HepG2 (cell line): ENCODE measurements around the gene CBLC. TPM values are rescaled to one million over a fixed set of nuclear protein-coding genes. Genes with fewer than 3 reads are reported as not detected.

ENCODE experiments used
- ATAC-seq: fragments of 200-7000 bp; cut with Tn5 transposase; 3 replicates; pipeline ENCODE4 v1.9.1; 2020; ENCODE audit warnings: mild to moderate bottlenecking, moderate library complexity
- BruUV-seq: library from RNA; stranded (reverse); fragments of 400-500 nt; replicated peaks from 2 replicates; lab custom pipeline; 2021; lab: Mats Ljungman, UMichigan
- CTCF ChIA-PET: fragments of 300-600 bp; formaldehyde crosslinking; extraction: SDS; loops from one replicate; lab custom pipeline; 2021; ENCODE audit warnings: low total read pairs, inconsistent platforms, low intra/inter-chr PET ratio; lab: Yijun Ruan, JAX
- POLR2A ChIA-PET: fragments of 350-600 bp; sonication (Branson Sonifier 250); formaldehyde crosslinking; loops from one replicate; lab custom pipeline; 2020; ENCODE audit warnings: antibody characterized with exemption, inconsistent platforms; lab: Yijun Ruan, JAX
- DNase-seq: peaks from one replicate; pipeline ENCODE4 v3.0.0-alpha.2; 2015; ENCODE audit warnings: low spot score
- FAIRE-seq: peaks from 3 replicates; lab custom pipeline; 2011; peaks lifted over from hg19 to GRCh38; lab: Jason Lieb, UNC
- H2AFZ ChIP-seq: one replicate; pipeline ENCODE4 v1.6.1; 2011; ENCODE audit warnings: low read length, inconsistent platforms
- H3K27ac ChIP-seq: fragments of 300-600 bp; 3 replicates; pipeline ENCODE4 v1.8.0; 2011; ENCODE audit warnings: mixed run types, mild to moderate bottlenecking, mixed read lengths, low read length, inconsistent platforms; ENCODE audit not compliant: insufficient read depth; ENCODE audit errors: extremely low read length
- H3K27me3 ChIP-seq, 2 experiments: fragments of 200-600 bp in 1 of 2; 2 replicates in 1 of 2; 3 replicates in 1 of 2; pipeline versions ENCODE4 v1.6.0 to v1.8.0; 2011; ENCODE audit warnings: low read length in 2 of 2, mild to moderate bottlenecking in 2 of 2, moderate library complexity in 2 of 2, inconsistent platforms in 1 of 2; ENCODE audit not compliant: insufficient read depth in 2 of 2, control insufficient read depth in 1 of 2
- H3K36me3 ChIP-seq, 2 experiments: fragments of 200-600 bp in 1 of 2; replicated peaks in 1 of 2; 2 replicates in 1 of 2; 3 replicates in 1 of 2; pipeline versions ENCODE4 v1.5.1 to v1.8.0; 2011; ENCODE audit warnings: low read length in 2 of 2, inconsistent platforms in 1 of 2; ENCODE audit not compliant: insufficient read depth in 2 of 2, control insufficient read depth in 1 of 2
- H3K4me1 ChIP-seq: 2 replicates; pipeline ENCODE4 v1.5.1; 2012; ENCODE audit warnings: low read length, inconsistent platforms; ENCODE audit not compliant: insufficient read depth
- H3K4me2 ChIP-seq: 2 replicates; pipeline ENCODE4 v1.6.0; 2011; ENCODE audit warnings: low read depth, low read length, inconsistent platforms
- H3K4me3 ChIP-seq, 3 experiments: fragments of 200-600 bp in 1 of 3; sonication (generic), shearing (Covaris generic) in 1 of 3; replicated peaks in 1 of 3; 2 replicates each; pipeline ENCODE4 v1.5.1; 2011 to 2016; ENCODE audit warnings: low read length in 3 of 3, inconsistent platforms in 2 of 3, low read depth in 2 of 3, mild to moderate bottlenecking in 2 of 3, control low read depth in 1 of 3, mixed read lengths in 1 of 3; ENCODE audit not compliant: insufficient read depth in 1 of 3
- H3K79me2 ChIP-seq: one replicate; pipeline ENCODE4 v1.6.1; 2011; ENCODE audit warnings: low read length, inconsistent platforms; ENCODE audit not compliant: insufficient read depth
- H3K9ac ChIP-seq: 2 replicates; pipeline ENCODE4 v1.6.0; 2011; ENCODE audit warnings: mild to moderate bottlenecking, low read depth, low read length, inconsistent platforms; ENCODE audit not compliant: insufficient read depth
- H3K9me3 ChIP-seq: 2 replicates; pipeline ENCODE4 v1.5.1; 2012; ENCODE audit warnings: mild to moderate bottlenecking, low read length
- H4K20me1 ChIP-seq: 2 replicates; pipeline ENCODE4 v1.6.0; 2011; ENCODE audit warnings: inconsistent platforms, mild to moderate bottlenecking, low read length, moderate library complexity; ENCODE audit not compliant: insufficient read depth
- HMGA1 ChIP-seq: sonication (generic); formaldehyde crosslinking; conservative IDR thresholded peaks from 2 replicates; pipeline ENCODE4 v1.4.0; 2020; ENCODE audit warnings: missing genetic modification reagents
- JARID2 ChIP-seq: sonication (generic); formaldehyde crosslinking; IDR thresholded peaks from 2 replicates; pipeline ENCODE4 v1.8.1; 2023; ENCODE audit warnings: missing genetic modification reagents, inconsistent platforms; ENCODE audit not compliant: insufficient replicate concordance
- PHF8 ChIP-seq: sonication (generic); formaldehyde crosslinking; IDR thresholded peaks from 2 replicates; pipeline ENCODE4 v1.5.0; 2020; ENCODE audit warnings: missing genetic modification reagents
- TCF12 ChIP-seq, 2 experiments: fragments of 450-650 bp in 1 of 2; sonication (generic) in 1 of 2; formaldehyde crosslinking in 1 of 2; IDR thresholded peaks; 2 replicates each; pipeline versions ENCODE4 v1.6.1 to v1.8.0; 2017 to 2022; ENCODE audit warnings: antibody characterized with exemption in 1 of 2, mild to moderate bottlenecking in 1 of 2, missing genetic modification reagents in 1 of 2, moderate library complexity in 1 of 2
- ZNF121 ChIP-seq: sonication (generic); formaldehyde crosslinking; IDR thresholded peaks from 2 replicates; pipeline ENCODE4 v1.5.0; 2020; ENCODE audit warnings: mild to moderate bottlenecking, missing genetic modification reagents
- ZNF263 ChIP-seq: sonication (generic); formaldehyde crosslinking; IDR thresholded peaks from 2 replicates; pipeline ENCODE4 v1.4.0; 2020; ENCODE audit warnings: missing genetic modification reagents
- ZNF768 ChIP-seq: sonication (generic); formaldehyde crosslinking; IDR thresholded peaks from 2 replicates; pipeline ENCODE4 v1.4.0; 2020; ENCODE audit warnings: missing genetic modification reagents
- ZNF816 ChIP-seq: sonication (generic); formaldehyde crosslinking; IDR thresholded peaks from 2 replicates; pipeline ENCODE4 v1.8.0; 2022; ENCODE audit warnings: missing genetic modification reagents, mild to moderate bottlenecking, borderline replicate concordance
- WGBS: methylation state at CpG from one replicate; pipeline ENCODE4 v1.1.6; 2017; ENCODE audit warnings: low lambda C conversion rate; 5-methylcytosine and 5-hydroxymethylcytosine counted together
- in situ Hi-C: cut with HindIII; loops from 2 replicates; pipeline ENCODE4 v1.10.0; 2017; ENCODE audit warnings: low pct_unique_long_range_greater_than_20kb; ENCODE audit not compliant: extremely low pct_ligation_motif_present
- intact Hi-C: fragments of 100-400 bp; cut with micrococcal nuclease; formaldehyde crosslinking; loops from one replicate; pipeline ENCODE4 v1.10.0; 2022; ENCODE audit not compliant: unreplicated experiment
- polyA plus RNA-seq, 8 experiments: library from polyadenylated mRNA; depleted of rRNA in 3 of 8; stranded (reverse) in 7 of 8; unstranded in 1 of 8; fragments of >200 nt; fragmentation: Illumina TruSeq in 4 of 8; extraction: Trizol in 4 of 8; gene quantifications; 2 replicates each; pipeline versions ENCODE4 v1.2.1 to v1.2.3, GENCODE V29; 2011 to 2016; ENCODE audit warnings: low read depth in 4 of 8, missing spikeins in 1 of 8, mixed read lengths in 1 of 8; ENCODE audit not compliant: insufficient read depth in 1 of 8
- total RNA-seq, 5 experiments: library from RNA; depleted of rRNA; stranded (reverse); fragments of >200 nt; fragmentation: Illumina TruSeq; extraction: Trizol; gene quantifications; 2 replicates each; pipeline ENCODE4 v1.2.3, GENCODE V29; 2016; ENCODE audit warnings: low read depth in 1 of 5
- TF ChIP-seq, protein P1 (sequence below): sonication (generic); formaldehyde crosslinking; conservative IDR thresholded peaks from 2 replicates; pipeline ENCODE4 v1.8.0; 2022; ENCODE audit warnings: mild to moderate bottlenecking, moderate library complexity, missing genetic modification reagents
- TF ChIP-seq, protein P2 (sequence below): sonication (generic); formaldehyde crosslinking; IDR thresholded peaks from 2 replicates; pipeline ENCODE4 v1.4.0; 2020; ENCODE audit warnings: missing genetic modification reagents
- TF ChIP-seq, protein P3 (sequence below): sonication (generic); formaldehyde crosslinking; IDR thresholded peaks from 2 replicates; pipeline ENCODE4 v1.4.0; 2020; ENCODE audit warnings: missing genetic modification reagents

The CBLC gene
- total and polyA plus RNA-seq, 2 of the 13 experiments (the other 11 are each of a cell fraction or from before 2014, with no cell fraction given): 1.8 to 2.6 TPM

DNA sequence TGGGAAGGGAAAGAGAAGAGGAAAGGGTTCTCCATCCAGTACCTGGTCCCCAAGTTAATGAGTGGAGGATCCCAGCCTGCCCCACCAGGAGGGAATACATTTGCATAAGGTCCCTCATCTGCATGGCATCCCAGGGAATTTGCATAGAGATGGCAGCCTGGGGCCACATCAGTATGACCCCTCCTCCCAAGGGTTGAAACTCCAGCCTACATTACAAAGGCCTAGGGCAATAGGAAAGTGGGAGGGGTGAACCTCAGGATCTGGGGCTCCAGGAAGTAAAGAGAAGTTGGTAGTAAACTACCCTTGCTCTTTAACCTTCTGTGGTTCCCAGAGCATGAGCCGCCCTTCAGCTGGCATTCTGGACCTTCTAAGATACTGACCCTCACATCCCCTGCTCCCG, 61.6 kb downstream of the CBLC start (continued):
- TF ChIP-seq, protein P1, sequence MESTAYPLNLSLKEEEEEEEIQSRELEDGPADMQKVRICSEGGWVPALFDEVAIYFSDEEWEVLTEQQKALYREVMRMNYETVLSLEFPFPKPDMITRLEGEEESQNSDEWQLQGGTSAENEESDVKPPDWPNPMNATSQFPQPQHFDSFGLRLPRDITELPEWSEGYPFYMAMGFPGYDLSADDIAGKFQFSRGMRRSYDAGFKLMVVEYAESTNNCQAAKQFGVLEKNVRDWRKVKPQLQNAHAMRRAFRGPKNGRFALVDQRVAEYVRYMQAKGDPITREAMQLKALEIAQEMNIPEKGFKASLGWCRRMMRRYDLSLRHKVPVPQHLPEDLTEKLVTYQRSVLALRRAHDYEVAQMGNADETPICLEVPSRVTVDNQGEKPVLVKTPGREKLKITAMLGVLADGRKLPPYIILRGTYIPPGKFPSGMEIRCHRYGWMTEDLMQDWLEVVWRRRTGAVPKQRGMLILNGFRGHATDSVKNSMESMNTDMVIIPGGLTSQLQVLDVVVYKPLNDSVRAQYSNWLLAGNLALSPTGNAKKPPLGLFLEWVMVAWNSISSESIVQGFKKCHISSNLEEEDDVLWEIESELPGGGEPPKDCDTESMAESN: no peak
- no peak for TF ChIP-seq TCF12 (IDR thresholded peaks at IDR 0.05)
- TF ChIP-seq TCF12 (CRISPR knock-in tag; IDR thresholded peaks at IDR 0.05): no peak
- no peak for TF ChIP-seq HMGA1
- TF ChIP-seq PHF8 (CRISPR knock-in tag): no peak
- TF ChIP-seq ZNF768 (CRISPR knock-in tag): no peak
- TF ChIP-seq, protein P2, sequence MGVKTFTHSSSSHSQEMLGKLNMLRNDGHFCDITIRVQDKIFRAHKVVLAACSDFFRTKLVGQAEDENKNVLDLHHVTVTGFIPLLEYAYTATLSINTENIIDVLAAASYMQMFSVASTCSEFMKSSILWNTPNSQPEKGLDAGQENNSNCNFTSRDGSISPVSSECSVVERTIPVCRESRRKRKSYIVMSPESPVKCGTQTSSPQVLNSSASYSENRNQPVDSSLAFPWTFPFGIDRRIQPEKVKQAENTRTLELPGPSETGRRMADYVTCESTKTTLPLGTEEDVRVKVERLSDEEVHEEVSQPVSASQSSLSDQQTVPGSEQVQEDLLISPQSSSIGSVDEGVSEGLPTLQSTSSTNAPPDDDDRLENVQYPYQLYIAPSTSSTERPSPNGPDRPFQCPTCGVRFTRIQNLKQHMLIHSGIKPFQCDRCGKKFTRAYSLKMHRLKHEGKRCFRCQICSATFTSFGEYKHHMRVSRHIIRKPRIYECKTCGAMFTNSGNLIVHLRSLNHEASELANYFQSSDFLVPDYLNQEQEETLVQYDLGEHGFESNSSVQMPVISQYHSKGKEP (CRISPR knock-in tag): no peak
- no peak for TF ChIP-seq ZNF816 (CRISPR knock-in tag)

GRCh38 chr19:44840811-44841210, 63.1 kb downstream of the CBLC start:
- WGBS: 59% methylated on average over 7 of the region's 7 CpGs
- POLR2A ChIA-PET: interaction anchor here (0.6 to 1.5 kb wide), 2 partner anchors 17 to 34 kb away, joined by 3 to 5 read pairs; no protein-coding TSS in a partner anchor
- CTCF ChIA-PET: no interaction called here

More at GRCh38 chr19:44840811-44841210, 63.1 kb downstream of the CBLC start:
- Histone ChIP-seq H3K79me2 (no peaks in the 10 kb centered on the region), H3K4me1 (peaks cover 23% of the 10 kb centered on the region), H3K27me3 (no peaks in the 10 kb centered on the region), H3K36me3 (no peaks in the 10 kb centered on the region), H3K4me2 (no peak overlapping the region), H4K20me1 (no peaks in the 10 kb centered on the region), H2AFZ (no peak overlapping the region), H3K9me3 (no peaks in the 10 kb centered on the region), H3K27ac (no peak overlapping the region), H3K4me3 (no peak overlapping the region), H3K9ac (no peak overlapping the region)
- DNase-seq: no peak
- no peak for FAIRE-seq
- no peak for ATAC-seq
- TF ChIP-seq JARID2 (CRISPR knock-in tag) (no peak), ZNF121 (peak; percentile 37; the same call in 1 of the 2 replicates), ZNF263 (CRISPR knock-in tag) (no peak)
- TF ChIP-seq, protein P3, sequence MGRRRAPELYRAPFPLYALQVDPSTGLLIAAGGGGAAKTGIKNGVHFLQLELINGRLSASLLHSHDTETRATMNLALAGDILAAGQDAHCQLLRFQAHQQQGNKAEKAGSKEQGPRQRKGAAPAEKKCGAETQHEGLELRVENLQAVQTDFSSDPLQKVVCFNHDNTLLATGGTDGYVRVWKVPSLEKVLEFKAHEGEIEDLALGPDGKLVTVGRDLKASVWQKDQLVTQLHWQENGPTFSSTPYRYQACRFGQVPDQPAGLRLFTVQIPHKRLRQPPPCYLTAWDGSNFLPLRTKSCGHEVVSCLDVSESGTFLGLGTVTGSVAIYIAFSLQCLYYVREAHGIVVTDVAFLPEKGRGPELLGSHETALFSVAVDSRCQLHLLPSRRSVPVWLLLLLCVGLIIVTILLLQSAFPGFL: no peak
- in situ Hi-C loops (loop anchor here (10.0 kb wide), 1 partner anchor 46 kb away; no protein-coding TSS in a partner anchor), intact Hi-C loops (loop anchor here (10.0 kb wide), 1 partner anchor 114 kb away; the partner anchor contains the start of gene CLPTM1)
- no TSS peak for BruUV-seq
